22Rv1 (cell line): Measurements from ENCODE around the gene MYO15B.

Source experiments
- H3K27ac ChIP-seq: fragments of 450-650 bp; 2 replicates; pipeline ENCODE4 v1.5.1; 2017
- CTCF ChIP-seq: fragments of 450-650 bp; IDR thresholded peaks from 2 replicates; pipeline ENCODE4 v1.5.1; 2017; ENCODE audit warnings: mild to moderate bottlenecking
- ZFX ChIP-seq: fragments of 450-650 bp; IDR thresholded peaks from 2 replicates; pipeline ENCODE4 v1.6.1; 2017; ENCODE audit warnings: antibody characterized with exemption, borderline replicate concordance

MYO15B gene

GRCh38 chr17:75629157-75629556 lies 41.6 kb downstream of the MYO15B start:
- H3K27ac ChIP-seq, result no peak overlapping the region
- TF ChIP-seq CTCF, result no peak
- no peak for TF ChIP-seq ZFX

GRCh38 chr17:75630071-75630917 lies 42.7 kb downstream of the MYO15B start:
- TF ChIP-seq ZFX, result no peak
- no peak for TF ChIP-seq CTCF
- H3K27ac ChIP-seq, result no peak overlapping the region

GRCh38 chr17:75631353-75631752 lies 43.8 kb downstream of the MYO15B start:
- H3K27ac ChIP-seq, result no peak overlapping the region
- TF ChIP-seq CTCF (no peak), ZFX (no peak)

- no peak overlapping the region for H3K27ac ChIP-seq
- TF ChIP-seq CTCF, result no peak
- TF ChIP-seq ZFX, result no peak
These were observed 44.8 kb downstream of the MYO15B start for GRCh38 chr17:75632428-75632827.

GRCh38 chr17:75632863-75633485 lies 45.4 kb downstream of the MYO15B start, which contains the start of gene SMIM5:
TSS of gene SMIM5 (plus strand) at chr17:75633434. CDS start at chr17:75640202, 6,768 bp downstream.
- peak within 1 kb of the TSS; percentile 64 for H3K27ac ChIP-seq
- peak; percentile 97 for TF ChIP-seq CTCF
- TF ChIP-seq ZFX, result no peak

GRCh38 chr17:75633486-75634375 lies 46.1 kb downstream of the MYO15B start:
- peak overlapping the region; percentile 64 for H3K27ac ChIP-seq
- peak; percentile 79 for TF ChIP-seq CTCF
- no peak for TF ChIP-seq ZFX
